Kidney epithelial cell (primary cell): ENCODE results near the gene SYT1. TPM values are rescaled to one million over a fixed set of nuclear protein-coding genes. Genes with fewer than 3 reads are reported as not detected.

ENCODE experiments used
- DNase-seq: peaks from one replicate; pipeline ENCODE4 v3.0.0-alpha.2; 2010; ENCODE audit warnings: low read depth
- H3K27me3 ChIP-seq: 2 replicates; pipeline ENCODE4 v1.6.0; 2011; ENCODE audit warnings: low read length; ENCODE audit not compliant: control insufficient read depth, insufficient read depth
- H3K36me3 ChIP-seq: 2 replicates; pipeline ENCODE4 v1.5.1; 2011; ENCODE audit warnings: low read length; ENCODE audit not compliant: control insufficient read depth, insufficient read depth
- H3K4me3 ChIP-seq: 2 replicates; pipeline ENCODE4 v1.5.1; 2011; ENCODE audit warnings: low read depth, mild to moderate bottlenecking, control low read depth, low read length
- total RNA-seq: library from RNA; depleted of rRNA; stranded (reverse); fragments of >200 nt; gene quantifications from 2 replicates; pipeline ENCODE4 v1.2.3, GENCODE V29; 2015
- TF ChIP-seq, protein P1 (sequence below): IDR thresholded peaks from 2 replicates; pipeline ENCODE4 v1.5.1; 2011; ENCODE audit warnings: mild to moderate bottlenecking, moderate library complexity, low read length, control low read depth, inconsistent platforms; ENCODE audit not compliant: insufficient read depth, poor library complexity, severe bottlenecking

SYT1 gene
- total RNA-seq, 1 donor from 2014 or later = 7.4 TPM

DNA sequence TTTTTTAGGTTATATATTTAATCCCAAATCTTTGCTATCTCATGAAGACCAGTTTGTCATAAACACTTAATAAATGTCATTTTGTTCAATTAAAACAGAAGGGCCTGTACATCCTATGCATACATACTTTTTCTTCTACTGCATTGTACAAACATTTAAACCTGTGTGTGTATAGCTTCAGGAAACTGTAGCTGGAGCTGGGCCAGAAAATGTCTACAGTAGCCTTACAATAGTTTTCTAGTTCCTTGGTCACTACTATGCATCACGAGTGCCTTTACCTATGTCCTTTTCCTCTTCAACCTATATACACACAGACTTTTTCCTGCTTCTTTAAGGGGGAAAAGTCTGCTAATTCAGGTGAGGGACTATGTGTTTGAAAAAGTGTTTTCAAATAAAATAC is 523.4 kb downstream of the SYT1 start:
- TF ChIP-seq, protein P1, sequence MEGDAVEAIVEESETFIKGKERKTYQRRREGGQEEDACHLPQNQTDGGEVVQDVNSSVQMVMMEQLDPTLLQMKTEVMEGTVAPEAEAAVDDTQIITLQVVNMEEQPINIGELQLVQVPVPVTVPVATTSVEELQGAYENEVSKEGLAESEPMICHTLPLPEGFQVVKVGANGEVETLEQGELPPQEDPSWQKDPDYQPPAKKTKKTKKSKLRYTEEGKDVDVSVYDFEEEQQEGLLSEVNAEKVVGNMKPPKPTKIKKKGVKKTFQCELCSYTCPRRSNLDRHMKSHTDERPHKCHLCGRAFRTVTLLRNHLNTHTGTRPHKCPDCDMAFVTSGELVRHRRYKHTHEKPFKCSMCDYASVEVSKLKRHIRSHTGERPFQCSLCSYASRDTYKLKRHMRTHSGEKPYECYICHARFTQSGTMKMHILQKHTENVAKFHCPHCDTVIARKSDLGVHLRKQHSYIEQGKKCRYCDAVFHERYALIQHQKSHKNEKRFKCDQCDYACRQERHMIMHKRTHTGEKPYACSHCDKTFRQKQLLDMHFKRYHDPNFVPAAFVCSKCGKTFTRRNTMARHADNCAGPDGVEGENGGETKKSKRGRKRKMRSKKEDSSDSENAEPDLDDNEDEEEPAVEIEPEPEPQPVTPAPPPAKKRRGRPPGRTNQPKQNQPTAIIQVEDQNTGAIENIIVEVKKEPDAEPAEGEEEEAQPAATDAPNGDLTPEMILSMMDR = no peak
- no peak overlapping the region for H3K4me3 ChIP-seq

DNA sequence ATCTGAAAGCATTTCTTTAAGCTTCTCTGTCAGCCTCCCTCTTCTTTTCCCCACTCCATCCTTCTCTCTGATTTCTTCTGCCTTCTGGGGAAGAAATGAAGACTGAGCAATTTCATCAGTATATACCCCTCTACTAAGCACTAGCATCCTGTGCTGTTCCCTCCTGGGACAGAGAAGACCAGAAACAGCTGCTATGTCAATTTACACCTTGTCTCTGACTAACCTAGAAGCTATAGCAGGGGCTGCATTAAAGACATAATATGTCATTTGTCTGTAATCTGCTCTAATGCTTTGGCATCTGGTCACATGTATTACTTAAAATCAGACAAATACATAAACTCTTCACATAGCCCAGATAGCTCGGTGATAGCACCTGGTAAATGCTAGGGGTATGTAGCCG is 529.3 kb downstream of the SYT1 start:
- H3K27me3 ChIP-seq = no peaks in the 10 kb centered on the region
- DNase-seq = no peak

More for the DNA sequence above, 523.4 kb downstream of the SYT1 start:
- no peak for DNase-seq
- no peaks in the 10 kb centered on the region for H3K36me3 ChIP-seq
- H3K27me3 ChIP-seq = no peaks in the 10 kb centered on the region

DNA sequence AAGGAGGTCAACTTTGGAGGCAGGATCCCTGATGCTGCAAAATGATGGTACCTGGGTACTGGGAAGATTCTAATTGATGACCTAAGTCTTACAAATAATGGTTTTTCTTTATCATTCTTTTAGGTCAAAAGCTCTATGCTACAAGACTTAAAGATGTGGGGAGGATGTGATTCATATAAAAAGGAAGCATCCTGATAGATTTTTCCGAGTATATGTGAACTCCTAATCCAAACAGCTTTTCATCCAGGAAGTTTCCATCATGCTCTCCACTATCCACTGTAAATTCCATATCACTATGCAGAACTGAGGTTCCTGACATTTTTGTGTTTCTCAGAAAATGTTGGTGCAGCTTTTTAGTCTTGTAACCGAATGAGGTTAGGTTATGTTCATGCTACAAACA is 533.0 kb downstream of the SYT1 start:
- DNase-seq = no peak
- H3K36me3 ChIP-seq = no peaks in the 10 kb centered on the region
- TF ChIP-seq, protein P1 = no peak

More for the DNA sequence above, 529.3 kb downstream of the SYT1 start:
- H3K4me3 ChIP-seq = no peak overlapping the region
- TF ChIP-seq, protein P1 = no peak
- no peaks in the 10 kb centered on the region for H3K36me3 ChIP-seq

DNA sequence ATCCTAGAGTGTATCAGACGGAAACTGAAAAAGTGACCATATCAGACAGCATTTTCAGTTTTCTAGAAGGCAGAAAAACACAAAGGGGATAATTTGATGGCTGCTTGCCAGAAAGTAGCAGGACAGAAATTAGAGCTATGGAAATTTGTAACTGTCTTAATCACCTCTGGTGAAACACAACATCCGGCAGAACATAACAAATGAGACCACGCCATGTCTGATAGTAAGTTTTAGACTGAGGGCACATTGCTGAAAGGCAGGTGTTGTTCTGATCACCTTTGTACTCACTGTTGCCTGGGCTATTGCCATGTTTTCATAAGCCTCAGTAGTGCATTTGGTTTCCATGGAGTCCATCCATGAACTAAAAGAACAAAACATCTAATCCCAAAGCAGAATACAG is 535.9 kb downstream of the SYT1 start:
- DNase-seq = no peak
- TF ChIP-seq, protein P1 = no peak
- H3K36me3 ChIP-seq = no peaks in the 10 kb centered on the region

More for the DNA sequence above, 533.0 kb downstream of the SYT1 start:
- Histone ChIP-seq H3K4me3 (no peak overlapping the region), H3K27me3 (no peaks in the 10 kb centered on the region)

DNA sequence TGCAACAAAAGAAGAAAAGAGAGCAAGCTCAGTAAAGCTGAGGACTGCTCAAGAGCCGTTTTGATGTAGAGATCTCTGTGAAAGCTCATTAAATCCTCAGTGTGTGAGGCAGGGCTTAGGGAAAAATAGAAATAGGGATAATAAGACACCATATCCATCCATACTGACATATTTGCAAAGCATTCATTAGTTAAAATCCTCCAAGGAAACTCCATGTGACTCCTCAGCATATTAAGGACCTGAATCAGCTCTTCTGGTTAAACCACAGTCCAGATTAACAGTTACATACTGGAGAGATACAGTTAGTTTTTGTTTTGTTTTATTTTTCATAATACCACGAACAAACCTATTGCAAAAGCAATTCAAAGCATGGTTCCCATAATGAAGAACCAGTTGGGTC is 538.0 kb downstream of the SYT1 start:
- TF ChIP-seq, protein P1 = no peak
- H3K4me3 ChIP-seq = no peak overlapping the region
- no peaks in the 10 kb centered on the region for H3K36me3 ChIP-seq
- no peaks in the 10 kb centered on the region for H3K27me3 ChIP-seq
- DNase-seq = no peak

More for the DNA sequence above, 535.9 kb downstream of the SYT1 start:
- H3K27me3 ChIP-seq = no peaks in the 10 kb centered on the region
- H3K4me3 ChIP-seq = no peak overlapping the region

DNA sequence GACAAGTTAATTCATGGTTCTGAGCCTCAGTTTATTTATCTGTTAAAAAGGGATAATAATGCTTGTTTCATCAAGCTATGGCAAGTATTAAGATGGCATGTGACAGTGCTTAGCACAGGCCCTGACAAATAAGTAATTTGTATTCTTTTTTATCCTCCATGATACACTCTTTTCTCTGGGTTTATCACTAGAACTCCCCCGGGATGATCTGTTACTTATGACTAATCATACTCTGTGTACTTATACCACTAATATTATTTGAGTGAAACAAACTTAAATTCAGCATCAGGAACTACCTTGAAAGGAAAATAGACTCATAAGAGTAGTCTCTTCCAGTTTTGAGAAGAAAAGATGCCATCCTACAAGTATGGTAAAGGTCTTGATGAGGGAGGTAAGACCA is 542.4 kb downstream of the SYT1 start:
- Histone ChIP-seq H3K4me3 (no peak overlapping the region), H3K27me3 (no peaks in the 10 kb centered on the region), H3K36me3 (no peaks in the 10 kb centered on the region)
- DNase-seq = no peak
- TF ChIP-seq, protein P1 = no peak
